Anterior cingulate cortex (tissue), 58 donors: ENCODE measurements around the gene SUPT20HL2.
"Not testable (repeated sequence)": the region's sequence is repeated elsewhere in the genome, so short reads cannot be mapped to it uniquely, and the experiment has no call there.

Source experiments
- DNase-seq, 58 donors: peaks; one replicate each; lab custom pipeline; 2025; lab: John Stamatoyannopoulos, UW

Gene SUPT20HL2

GRCh38 chrX:24310916-24311315 is 3.0 kb downstream of the SUPT20HL2 start:
- not testable (repeated sequence) for DNase-seq

- not testable (repeated sequence) for DNase-seq
Observed at GRCh38 chrX:24309580-24310374, 4.1 kb downstream of the SUPT20HL2 start.

- not testable (repeated sequence) for DNase-seq
Observed at GRCh38 chrX:24308803-24309202, 5.1 kb downstream of the SUPT20HL2 start.

GRCh38 chrX:24306440-24306839 is 7.4 kb downstream of the SUPT20HL2 start:
- DNase-seq: no peak

- no peak for DNase-seq
Observed at GRCh38 chrX:24305905-24306304, 8.0 kb downstream of the SUPT20HL2 start.

- no peak for DNase-seq
Observed at GRCh38 chrX:24301806-24302205, 12.1 kb downstream of the SUPT20HL2 start.

GRCh38 chrX:24301060-24301459 is 12.8 kb downstream of the SUPT20HL2 start:
- DNase-seq: no peak

- no peak for DNase-seq
Observed at GRCh38 chrX:24298191-24298590, 15.7 kb downstream of the SUPT20HL2 start.

- DNase-seq: peak in 8 of 58 donors; percentile 0 to 21 (median 2)
Observed at GRCh38 chrX:24294619-24295018, 19.2 kb downstream of the SUPT20HL2 start.

- DNase-seq: no peak
Observed at GRCh38 chrX:24293412-24293811, 20.5 kb downstream of the SUPT20HL2 start.

GRCh38 chrX:24292353-24292752 is 21.5 kb downstream of the SUPT20HL2 start:
- DNase-seq: no peak

GRCh38 chrX:24285082-24285481 is 28.8 kb downstream of the SUPT20HL2 start:
- no peak for DNase-seq

GRCh38 chrX:24283127-24283794 is 30.6 kb downstream of the SUPT20HL2 start:
- DNase-seq: no peak

- no peak for DNase-seq
Observed at GRCh38 chrX:24282381-24283126, 31.3 kb downstream of the SUPT20HL2 start.

- DNase-seq: no peak
Observed at GRCh38 chrX:24277405-24277804, 36.5 kb downstream of the SUPT20HL2 start.

- DNase-seq: no peak
Observed at GRCh38 chrX:24276015-24276414, 37.9 kb downstream of the SUPT20HL2 start.

GRCh38 chrX:24271262-24271661 is 42.6 kb downstream of the SUPT20HL2 start:
- DNase-seq: no peak

- DNase-seq: no peak
Observed at GRCh38 chrX:24268786-24269185, 45.1 kb downstream of the SUPT20HL2 start.

GRCh38 chrX:24266996-24267395 is 46.9 kb downstream of the SUPT20HL2 start:
- no peak for DNase-seq

GRCh38 chrX:24264383-24264782 is 49.5 kb downstream of the SUPT20HL2 start:
- DNase-seq: no peak

- DNase-seq: no peak
Observed at GRCh38 chrX:24262309-24262708, 51.6 kb downstream of the SUPT20HL2 start.
